ENCODE results near the gene PSMD2.
"Not testable (repeated sequence)": the region's sequence is repeated elsewhere in the genome, so short reads cannot be mapped to it uniquely, and the experiment has no call there.

Gene PSMD2

GRCh38 chr3:184321666-184322065, 22.6 kb downstream of the PSMD2 start:
- DNase-seq = no peak

GRCh38 chr3:184322731-184323487, 23.9 kb downstream of the PSMD2 start:
- no peak for DNase-seq

GRCh38 chr3:184323696-184324095, 24.7 kb downstream of the PSMD2 start:
- no peak for DNase-seq

- no peak for DNase-seq
These were observed 26.2 kb downstream of the PSMD2 start for GRCh38 chr3:184325269-184325668.

GRCh38 chr3:184325715-184326369, 26.8 kb downstream of the PSMD2 start:
- DNase-seq = peak; percentile 55

GRCh38 chr3:184327171-184327570, 28.1 kb downstream of the PSMD2 start:
- DNase-seq = no peak

- DNase-seq = no peak
These were observed 29.5 kb downstream of the PSMD2 start for GRCh38 chr3:184328516-184328915.

- DNase-seq = no peak
These were observed 33.5 kb downstream of the PSMD2 start for GRCh38 chr3:184332370-184333090.

- no peak for DNase-seq
These were observed 34.1 kb downstream of the PSMD2 start for GRCh38 chr3:184333190-184333589.

- DNase-seq = no peak
These were observed 34.7 kb downstream of the PSMD2 start for GRCh38 chr3:184333700-184334099.

GRCh38 chr3:184334470-184335158, 35.6 kb downstream of the PSMD2 start:
- peak; percentile 26 for DNase-seq

GRCh38 chr3:184335291-184335660, 36.2 kb downstream of the PSMD2 start:
- DNase-seq = no peak

- peak; percentile 75 for DNase-seq
These were observed 36.9 kb downstream of the PSMD2 start for GRCh38 chr3:184335661-184336546.

GRCh38 chr3:184336547-184337398, 37.7 kb downstream of the PSMD2 start:
- no peak for DNase-seq

GRCh38 chr3:184337399-184337714, 38.3 kb downstream of the PSMD2 start, which contains the start of gene FAM131A:
TSS of gene FAM131A (plus strand) at chr3:184337600. CDS start at chr3:184337631, 31 bp downstream.
- DNase-seq = no peak

- no peak for DNase-seq
These were observed 38.9 kb downstream of the PSMD2 start for GRCh38 chr3:184337981-184338380.

GRCh38 chr3:184338511-184338945, 39.5 kb downstream of the PSMD2 start:
- DNase-seq = no peak

GRCh38 chr3:184339001-184339400, 40.0 kb downstream of the PSMD2 start:
- no peak for DNase-seq

GRCh38 chr3:184339451-184340135, 40.6 kb downstream of the PSMD2 start:
- not testable (repeated sequence) for DNase-seq

- no peak for DNase-seq
These were observed 42.9 kb downstream of the PSMD2 start for GRCh38 chr3:184341925-184342324.
